ENCODE results near the gene GRK2. TPM values are rescaled to one million over a fixed set of nuclear protein-coding genes. Genes with fewer than 3 reads are reported as not detected.
"Not testable (repeated sequence)": the region's sequence is repeated elsewhere in the genome, so short reads cannot be mapped to it uniquely, and the experiment has no call there.

The GRK2 gene
- total RNA-seq (ENCODE audit: unreplicated experiment), result 92.7 TPM
- long read RNA-seq, partial matches to known transcripts, result 7 of 7 reads
- long read RNA-seq, other reads (novel, unspliced or antisense), result 0 of 7 reads

DNA sequence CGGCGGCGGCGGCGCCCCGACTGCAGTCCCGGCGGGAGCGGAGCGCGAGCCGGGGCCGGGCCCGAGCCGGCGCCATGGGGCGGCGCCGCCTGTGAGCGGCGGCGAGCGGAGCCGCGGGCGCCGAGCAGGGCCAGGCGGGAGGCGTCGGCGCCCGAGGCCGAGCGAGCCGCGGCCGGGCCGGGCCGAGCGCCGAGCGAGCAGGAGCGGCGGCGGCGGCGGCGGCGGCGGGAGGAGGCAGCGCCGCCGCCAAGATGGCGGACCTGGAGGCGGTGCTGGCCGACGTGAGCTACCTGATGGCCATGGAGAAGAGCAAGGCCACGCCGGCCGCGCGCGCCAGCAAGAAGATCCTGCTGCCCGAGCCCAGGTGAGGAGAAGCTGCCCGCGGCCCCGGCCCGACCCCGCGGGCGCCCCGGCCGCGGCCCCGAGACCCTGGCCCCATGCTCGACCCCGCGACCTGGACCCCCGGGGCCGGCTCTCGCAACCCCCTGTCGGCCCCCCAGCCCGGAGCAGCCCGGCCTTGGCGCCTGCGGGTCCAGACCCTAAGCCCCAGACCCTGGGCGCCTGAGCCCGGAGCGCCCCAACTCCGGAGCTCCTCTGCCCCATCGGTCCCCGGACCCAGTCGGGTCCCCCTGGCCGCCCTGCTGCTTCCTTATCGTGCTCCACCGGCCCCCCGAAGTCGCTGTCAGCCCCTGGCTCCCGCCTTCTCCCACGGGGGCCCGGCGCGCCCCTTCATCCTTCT lies at the start of gene GRK2:
Gene GRK2, plus strand, starts transcription at position 25 of the 739 bp plus-strand sequence. Its CDS starts 227 bp downstream, at position 252.
- H3K27me3 Mint-ChIP-seq (ENCODE audit: unreplicated experiment), result peaks cover 24% of the 10 kb centered on the region
- peak within 1 kb of the TSS; percentile 98 for H3K4me3 Mint-ChIP-seq (ENCODE audit: unreplicated experiment)
- peaks cover 13% of the 10 kb centered on the region for H3K36me3 Mint-ChIP-seq (ENCODE audit: low read depth, unreplicated experiment)
- peaks cover 59% of the 10 kb centered on the region for H3K4me1 Mint-ChIP-seq (ENCODE audit: unreplicated experiment)
- no peaks in the 10 kb centered on the region for H3K9me3 Mint-ChIP-seq (ENCODE audit: unreplicated experiment)
- TF ChIP-seq, protein P1, sequence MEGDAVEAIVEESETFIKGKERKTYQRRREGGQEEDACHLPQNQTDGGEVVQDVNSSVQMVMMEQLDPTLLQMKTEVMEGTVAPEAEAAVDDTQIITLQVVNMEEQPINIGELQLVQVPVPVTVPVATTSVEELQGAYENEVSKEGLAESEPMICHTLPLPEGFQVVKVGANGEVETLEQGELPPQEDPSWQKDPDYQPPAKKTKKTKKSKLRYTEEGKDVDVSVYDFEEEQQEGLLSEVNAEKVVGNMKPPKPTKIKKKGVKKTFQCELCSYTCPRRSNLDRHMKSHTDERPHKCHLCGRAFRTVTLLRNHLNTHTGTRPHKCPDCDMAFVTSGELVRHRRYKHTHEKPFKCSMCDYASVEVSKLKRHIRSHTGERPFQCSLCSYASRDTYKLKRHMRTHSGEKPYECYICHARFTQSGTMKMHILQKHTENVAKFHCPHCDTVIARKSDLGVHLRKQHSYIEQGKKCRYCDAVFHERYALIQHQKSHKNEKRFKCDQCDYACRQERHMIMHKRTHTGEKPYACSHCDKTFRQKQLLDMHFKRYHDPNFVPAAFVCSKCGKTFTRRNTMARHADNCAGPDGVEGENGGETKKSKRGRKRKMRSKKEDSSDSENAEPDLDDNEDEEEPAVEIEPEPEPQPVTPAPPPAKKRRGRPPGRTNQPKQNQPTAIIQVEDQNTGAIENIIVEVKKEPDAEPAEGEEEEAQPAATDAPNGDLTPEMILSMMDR (IDR thresholded peaks at IDR 0.05; ENCODE audit: unreplicated experiment), result no peak
- peak within 1 kb of the TSS; percentile 88 for H3K27ac Mint-ChIP-seq (ENCODE audit: unreplicated experiment)
- DNase-seq (ENCODE audit: low spot score), result peak; percentile 50

DNA sequence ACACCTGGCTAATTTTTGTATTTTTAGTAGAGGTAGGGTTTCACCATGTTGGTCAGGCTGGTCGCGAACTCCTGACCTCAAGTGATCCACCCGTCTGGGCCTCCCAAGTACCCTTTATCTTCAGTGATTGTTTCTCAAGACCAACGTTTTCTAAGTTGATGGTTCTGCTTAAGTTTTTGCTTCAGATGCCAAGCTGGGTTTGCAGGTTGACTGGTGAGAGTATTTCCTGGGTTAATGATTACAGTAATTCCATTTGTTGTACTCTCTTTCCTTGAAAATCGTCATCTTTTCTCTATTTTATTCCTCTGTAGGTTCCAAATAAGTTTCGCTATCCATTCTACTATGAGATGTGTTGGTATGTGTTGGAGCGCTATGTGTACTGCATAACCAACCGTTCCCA lies 38.5 kb upstream of the GRK2 start:
- DNase-seq (ENCODE audit: low spot score), result no peak
- Mint-ChIP-seq H3K9me3 (ENCODE audit: unreplicated experiment) (no peaks in the 10 kb centered on the region), H3K27me3 (ENCODE audit: unreplicated experiment) (peaks cover 2% of the 10 kb centered on the region), H3K4me3 (ENCODE audit: unreplicated experiment) (no peak overlapping the region), H3K36me3 (ENCODE audit: low read depth, unreplicated experiment) (peaks cover 15% of the 10 kb centered on the region), H3K4me1 (ENCODE audit: unreplicated experiment) (no peaks in the 10 kb centered on the region), H3K27ac (ENCODE audit: unreplicated experiment) (no peak overlapping the region)
- TF ChIP-seq, protein P1 (IDR thresholded peaks at IDR 0.05; ENCODE audit: unreplicated experiment), result no peak

DNA sequence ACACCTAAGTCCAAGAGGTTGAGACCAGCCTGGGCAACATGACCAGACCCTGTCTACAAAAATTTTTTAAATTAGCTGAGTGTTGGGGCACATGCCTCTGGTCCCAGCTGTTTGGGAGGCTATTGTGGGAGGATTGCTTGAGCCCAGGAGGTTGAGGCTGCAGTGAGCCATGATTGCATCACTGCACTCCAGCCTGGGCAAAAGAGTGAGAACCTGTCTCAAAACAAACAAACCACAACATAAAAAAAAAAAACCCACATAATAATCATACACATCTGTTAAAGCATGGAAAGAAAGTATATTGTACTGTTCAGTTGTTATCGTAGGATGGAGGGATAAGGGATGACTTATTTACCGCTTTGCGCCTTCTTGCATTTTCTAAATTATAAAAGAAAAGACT lies 35.9 kb upstream of the GRK2 start:
- Mint-ChIP-seq H3K4me3 (ENCODE audit: unreplicated experiment) (no peak overlapping the region), H3K9me3 (ENCODE audit: unreplicated experiment) (no peaks in the 10 kb centered on the region), H3K27me3 (ENCODE audit: unreplicated experiment) (peaks cover 2% of the 10 kb centered on the region), H3K36me3 (ENCODE audit: low read depth, unreplicated experiment) (peaks cover 17% of the 10 kb centered on the region), H3K4me1 (ENCODE audit: unreplicated experiment) (no peaks in the 10 kb centered on the region), H3K27ac (ENCODE audit: unreplicated experiment) (no peak overlapping the region)
- TF ChIP-seq, protein P1 (IDR thresholded peaks at IDR 0.05; ENCODE audit: unreplicated experiment), result no peak
- DNase-seq (ENCODE audit: low spot score), result no peak

DNA sequence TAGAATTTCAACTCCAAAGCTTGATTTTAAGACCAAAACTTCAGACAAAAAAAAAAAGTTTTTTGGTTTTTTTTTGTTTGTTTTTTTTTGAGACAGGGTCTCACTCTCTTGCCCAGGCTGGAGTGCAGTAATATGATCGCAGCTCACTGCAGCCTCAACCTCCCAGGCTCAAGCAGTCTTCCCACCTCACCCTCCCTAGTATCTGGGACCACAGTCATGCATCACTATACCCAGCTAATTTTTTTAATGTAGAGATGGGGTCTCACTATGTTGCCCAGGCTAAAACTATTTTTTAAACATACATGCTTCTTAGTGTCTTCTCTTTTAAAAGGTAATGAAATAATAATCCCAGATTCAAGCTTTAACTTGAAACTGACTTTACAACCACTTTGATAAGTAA lies 35.4 kb upstream of the GRK2 start:
- TF ChIP-seq, protein P1 (IDR thresholded peaks at IDR 0.05; ENCODE audit: unreplicated experiment), result no peak
- no peak for DNase-seq (ENCODE audit: low spot score)
- Mint-ChIP-seq H3K4me3 (ENCODE audit: unreplicated experiment) (no peak overlapping the region), H3K9me3 (ENCODE audit: unreplicated experiment) (no peaks in the 10 kb centered on the region), H3K27me3 (ENCODE audit: unreplicated experiment) (peaks cover 2% of the 10 kb centered on the region), H3K4me1 (ENCODE audit: unreplicated experiment) (no peaks in the 10 kb centered on the region), H3K36me3 (ENCODE audit: low read depth, unreplicated experiment) (peaks cover 17% of the 10 kb centered on the region), H3K27ac (ENCODE audit: unreplicated experiment) (no peak overlapping the region)

DNA sequence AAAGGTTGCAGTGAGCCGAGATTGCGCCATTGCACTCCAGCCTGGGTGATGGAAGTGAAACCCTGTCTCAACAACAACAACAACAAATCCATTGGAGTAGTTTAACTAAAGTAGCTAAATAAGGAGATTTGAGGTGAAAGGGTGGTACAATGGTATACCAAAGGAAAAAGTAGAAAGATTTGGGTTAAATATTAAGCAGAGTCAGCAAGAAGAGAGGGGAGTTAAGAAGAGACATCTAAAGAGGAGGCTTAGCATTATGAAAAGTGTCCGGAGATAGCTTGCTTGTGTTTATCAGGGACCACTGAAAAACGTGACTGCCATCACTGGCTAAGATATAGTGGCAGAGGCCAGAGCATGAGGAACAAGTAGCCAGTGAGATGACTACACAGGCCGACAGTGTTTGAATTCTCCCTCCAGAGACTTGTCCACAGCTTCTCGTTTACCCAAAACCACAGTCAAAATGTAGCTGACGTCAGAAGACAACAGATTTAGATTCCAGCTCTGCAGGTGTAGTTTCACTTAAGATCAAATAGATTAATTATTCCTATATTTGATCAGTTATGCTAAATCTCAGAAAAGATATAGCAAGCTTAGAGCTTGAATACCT lies 32.6 kb upstream of the GRK2 start:
- no peak for DNase-seq (ENCODE audit: low spot score)
- Mint-ChIP-seq H3K9me3 (ENCODE audit: unreplicated experiment) (no peaks in the 10 kb centered on the region), H3K36me3 (ENCODE audit: low read depth, unreplicated experiment) (peaks cover 8% of the 10 kb centered on the region), H3K27me3 (ENCODE audit: unreplicated experiment) (peaks cover 2% of the 10 kb centered on the region), H3K4me3 (ENCODE audit: unreplicated experiment) (no peak overlapping the region), H3K27ac (ENCODE audit: unreplicated experiment) (no peak overlapping the region), H3K4me1 (ENCODE audit: unreplicated experiment) (peaks cover 1% of the 10 kb centered on the region)
- TF ChIP-seq, protein P1 (IDR thresholded peaks at IDR 0.05; ENCODE audit: unreplicated experiment), result no peak

DNA sequence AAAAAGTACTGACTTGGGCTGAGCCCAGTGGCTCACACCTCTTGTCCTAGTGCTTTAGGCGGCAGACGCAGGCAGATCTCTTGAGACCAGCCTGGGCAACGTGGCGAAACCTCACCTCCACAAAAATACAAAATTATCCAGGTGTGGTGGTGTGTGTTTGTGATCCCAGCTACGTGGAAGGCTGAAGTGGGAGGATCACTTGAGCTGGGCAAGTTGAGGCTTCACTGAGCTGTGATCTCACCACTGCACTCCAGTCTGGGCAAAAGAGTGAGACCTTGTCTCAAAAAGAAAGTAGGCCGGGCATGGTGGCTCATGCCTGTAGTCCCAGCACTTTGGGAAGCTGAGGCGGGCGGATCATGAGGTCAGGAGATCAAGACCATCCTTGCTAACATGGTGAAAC lies 31.7 kb upstream of the GRK2 start:
- H3K27ac Mint-ChIP-seq (ENCODE audit: unreplicated experiment), result not testable (repeated sequence)

More for the DNA sequence above, 31.7 kb upstream of the GRK2 start:
- H3K4me3 Mint-ChIP-seq (ENCODE audit: unreplicated experiment); DNase-seq (ENCODE audit: low spot score); H3K27me3 Mint-ChIP-seq (ENCODE audit: unreplicated experiment); H3K4me1 Mint-ChIP-seq (ENCODE audit: unreplicated experiment); H3K9me3 Mint-ChIP-seq (ENCODE audit: unreplicated experiment): not testable (repeated sequence)
- H3K36me3 Mint-ChIP-seq (ENCODE audit: low read depth, unreplicated experiment), result peaks cover 12% of the 10 kb centered on the region

Data from endothelial cell (in vitro differentiated cells).